GM19351 (cell line): ENCODE data around the gene PRR35.
"Not testable (repeated sequence)": the region's sequence is repeated elsewhere in the genome, so short reads cannot be mapped to it uniquely, and the experiment has no call there.

Experiments used
- ATAC-seq: cut with Tn5 transposase; IDR thresholded peaks from one replicate; pipeline ENCODE4 v1.9.1; 2021; ENCODE audit warnings: mild to moderate bottlenecking, moderate library complexity; ENCODE audit not compliant: unreplicated experiment

Gene PRR35

GRCh38 chr16:591892-592517 lies 31.8 kb downstream of the PRR35 start:
- ATAC-seq = no peak

GRCh38 chr16:592518-593306 lies 32.5 kb downstream of the PRR35 start:
- ATAC-seq = no peak

GRCh38 chr16:593406-593805 lies 33.2 kb downstream of the PRR35 start:
- ATAC-seq = no peak

GRCh38 chr16:593807-594206 lies 33.6 kb downstream of the PRR35 start:
- ATAC-seq = no peak

GRCh38 chr16:595094-595528 lies 34.9 kb downstream of the PRR35 start:
- no peak for ATAC-seq

- no peak for ATAC-seq
Measured at GRCh38 chr16:595942-596735, 35.9 kb downstream of the PRR35 start.

GRCh38 chr16:596736-597060 lies 36.5 kb downstream of the PRR35 start:
- ATAC-seq = no peak

- not testable (repeated sequence) for ATAC-seq
Measured at GRCh38 chr16:597655-598054, 37.5 kb downstream of the PRR35 start.

GRCh38 chr16:598823-599739 lies 38.9 kb downstream of the PRR35 start:
- no peak for ATAC-seq

- ATAC-seq = no peak
Measured at GRCh38 chr16:600781-601180, 40.6 kb downstream of the PRR35 start.

GRCh38 chr16:603933-604332 lies 43.7 kb downstream of the PRR35 start:
- no peak for ATAC-seq

- ATAC-seq = no peak
Measured at GRCh38 chr16:606656-607307, 46.6 kb downstream of the PRR35 start.

GRCh38 chr16:608019-608418 lies 47.8 kb downstream of the PRR35 start:
- no peak for ATAC-seq

- ATAC-seq = no peak
Measured at GRCh38 chr16:609316-609715, 49.1 kb downstream of the PRR35 start.

- no peak for ATAC-seq
Measured at GRCh38 chr16:609984-610383, 49.8 kb downstream of the PRR35 start.

- ATAC-seq = no peak
Measured at GRCh38 chr16:610513-611381, 50.6 kb downstream of the PRR35 start.

GRCh38 chr16:615122-615521 lies 54.9 kb downstream of the PRR35 start:
- no peak for ATAC-seq
